Pancreas (tissue), 10 donors: ENCODE results near the gene MSL3. TPM values are rescaled to one million over a fixed set of nuclear protein-coding genes. Genes with fewer than 3 reads are reported as not detected.

Experiments used
- ATAC-seq, 4 donors: fragments of 200-7000 bp; cut with Tn5 transposase; one replicate each; pipeline versions ENCODE4 v1.8.0 to v1.9.1; 2020; ENCODE audit warnings: mild to moderate bottlenecking in 4 of 4, moderate library complexity in 4 of 4
- DNase-seq, 6 donors: peaks; one replicate each; pipeline ENCODE4 v3.0.0-alpha.2; 2020
- FAIRE-seq: peaks from 2 replicates; lab custom pipeline; 2012; peaks lifted over from hg19 to GRCh38; lab: Jason Lieb, UNC
- H3K27ac ChIP-seq, 4 donors: fragments of 200-600 bp; sonication (generic); 1 replicate in 3 of 4; 2 replicates in 1 of 4; pipeline versions ENCODE4 v1.5.0 to v1.8.0; 2020
- H3K27me3 ChIP-seq, 4 donors: fragments of 200-600 bp; one replicate each; pipeline ENCODE4 v1.8.0; 2021
- H3K36me3 ChIP-seq, 3 donors: fragments of 200-600 bp; sonication (generic) in 1 of 3; one replicate each; pipeline versions ENCODE4 v1.5.0 to v1.8.0; 2020 to 2021
- H3K4me1 ChIP-seq, 3 donors: fragments of 200-600 bp; one replicate each; pipeline ENCODE4 v1.8.0; 2021
- H3K4me3 ChIP-seq, 4 donors: fragments of 200-600 bp; sonication (generic) in 2 of 4; one replicate each; pipeline versions ENCODE4 v1.5.0 to v1.8.0; 2020 to 2021
- H3K9me3 ChIP-seq, 4 donors: fragments of 200-600 bp; one replicate each; pipeline ENCODE4 v1.8.0; 2021
- WGBS, 2 donors: extraction: QIAGEN DNeasy Blood & Tissue Kit; methylation state at CpG; one replicate each; pipeline ENCODE4 v1.1.7; 2013; 5-methylcytosine and 5-hydroxymethylcytosine counted together
- intact Hi-C, 3 donors: fragments of 100-400 bp; cut with DNase I; formaldehyde crosslinking; loops; one replicate each; pipeline versions ENCODE4 v1.11.1 to v1.14.2; 2022
- polyA plus RNA-seq, 2 donors: library from polyadenylated mRNA; stranded (reverse); fragments of 200-250 nt; gene quantifications; one replicate each; pipeline ENCODE4 v1.2.3, GENCODE V29; 2013
- total RNA-seq, 6 donors: library from RNA; stranded (reverse); fragmentation: NEBNext Ultra II Directional in 4 of 6; extraction: Animal tissue kit (Norgen Biotek cat#: 25700) in 4 of 6; gene quantifications; one replicate each; pipeline versions ENCODE4 v1.2.1 to v1.2.4, GENCODE V29; 2021 to 2023
- TF ChIP-seq, protein P1 (sequence below), 4 donors: fragments of 200-600 bp; sonication (generic) in 3 of 4; IDR thresholded peaks; one replicate each; pipeline versions ENCODE4 v1.5.0 to v1.8.0; 2021; ENCODE audit warnings: antibody characterized with exemption in 4 of 4
- donor health status: healthy with polysubstance abuse.
- donor health status: DM: no; HTN: no; CAD: no; lungs with moderate emphysema.
- donor health status: DM: no; HTN: no; CAD: no.
- donor health status: control.
- donor health status: control.
- donor health status: Bipolar disorder and iron deficiency.
- donor health status: DM: yes; HTN: yes; CAD: no.
- donor health status: DM: no; HTN: no; CAD: no.
- donor health status: DM: no; HTN: no; CAD: no.
- donor health status: DM: yes; HTN: yes; CAD: no.

MSL3 gene
- total and polyA plus RNA-seq, 8 donors, result 6.5 to 17.8 (median 9.0) TPM

DNA sequence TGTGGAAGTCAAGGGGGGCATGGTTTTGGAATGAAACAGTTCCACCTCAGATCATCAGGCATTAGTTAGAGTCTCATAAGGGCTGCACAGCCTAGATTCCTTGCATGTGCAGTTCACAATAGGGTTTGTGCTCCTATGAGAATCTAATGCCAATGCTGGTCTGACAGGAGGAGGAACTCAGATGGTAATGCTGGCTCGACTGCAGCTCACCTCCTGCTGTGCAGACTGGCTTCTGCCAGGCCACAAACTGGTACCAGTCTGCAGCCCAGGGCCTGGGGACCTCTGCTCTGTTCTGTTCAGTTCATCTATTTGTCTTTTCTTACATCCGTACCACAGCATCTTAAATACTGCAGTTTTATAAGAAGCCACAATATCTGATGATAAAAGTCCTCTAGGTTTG, 12.2 kb upstream of the MSL3 start:
- Histone ChIP-seq H3K9me3 (no peaks in the 10 kb centered on the region), H3K4me1 (no peaks in the 10 kb centered on the region), H3K27ac (no peak overlapping the region), H3K27me3 (peaks cover 0 to 6% (median 0%) of the 10 kb centered on the region in 4 donors), H3K4me3 (no peak overlapping the region), H3K36me3 (no peaks in the 10 kb centered on the region)
- 49 to 51% methylated on average over 2 of the region's 2 CpGs for WGBS, 2 donors
- TF ChIP-seq, protein P1, sequence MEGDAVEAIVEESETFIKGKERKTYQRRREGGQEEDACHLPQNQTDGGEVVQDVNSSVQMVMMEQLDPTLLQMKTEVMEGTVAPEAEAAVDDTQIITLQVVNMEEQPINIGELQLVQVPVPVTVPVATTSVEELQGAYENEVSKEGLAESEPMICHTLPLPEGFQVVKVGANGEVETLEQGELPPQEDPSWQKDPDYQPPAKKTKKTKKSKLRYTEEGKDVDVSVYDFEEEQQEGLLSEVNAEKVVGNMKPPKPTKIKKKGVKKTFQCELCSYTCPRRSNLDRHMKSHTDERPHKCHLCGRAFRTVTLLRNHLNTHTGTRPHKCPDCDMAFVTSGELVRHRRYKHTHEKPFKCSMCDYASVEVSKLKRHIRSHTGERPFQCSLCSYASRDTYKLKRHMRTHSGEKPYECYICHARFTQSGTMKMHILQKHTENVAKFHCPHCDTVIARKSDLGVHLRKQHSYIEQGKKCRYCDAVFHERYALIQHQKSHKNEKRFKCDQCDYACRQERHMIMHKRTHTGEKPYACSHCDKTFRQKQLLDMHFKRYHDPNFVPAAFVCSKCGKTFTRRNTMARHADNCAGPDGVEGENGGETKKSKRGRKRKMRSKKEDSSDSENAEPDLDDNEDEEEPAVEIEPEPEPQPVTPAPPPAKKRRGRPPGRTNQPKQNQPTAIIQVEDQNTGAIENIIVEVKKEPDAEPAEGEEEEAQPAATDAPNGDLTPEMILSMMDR (IDR thresholded peaks at IDR 0.05), result no peak
- no peak for ATAC-seq
- intact Hi-C loops, result no loop called here
- no peak for FAIRE-seq
- DNase-seq, result no peak

DNA sequence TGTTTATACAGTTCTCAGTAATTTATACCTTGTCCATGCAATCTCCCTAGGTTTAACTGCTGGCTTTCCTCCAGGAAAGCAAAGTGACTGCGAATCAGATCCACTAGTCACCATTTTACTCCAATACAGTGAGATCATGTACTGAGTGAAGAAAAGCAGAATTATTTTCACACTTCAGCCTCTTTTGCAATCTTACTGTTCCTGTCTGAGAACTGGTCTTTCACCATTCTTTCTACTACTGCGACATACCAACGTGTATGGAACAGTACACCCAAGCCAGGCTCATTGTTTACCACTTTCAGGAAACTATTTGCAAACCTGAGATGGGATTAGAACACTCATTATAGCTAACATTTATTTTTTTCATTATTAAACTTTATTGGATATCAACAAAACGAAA, 8.0 kb upstream of the MSL3 start:
- Histone ChIP-seq H3K4me3 (no peak overlapping the region), H3K27me3 (no peaks in the 10 kb centered on the region), H3K4me1 (no peaks in the 10 kb centered on the region), H3K27ac (no peak overlapping the region), H3K36me3 (no peaks in the 10 kb centered on the region), H3K9me3 (no peaks in the 10 kb centered on the region)
- ATAC-seq (no peak), FAIRE-seq (no peak), DNase-seq (no peak)
- 45 to 47% methylated on average over 4 of the region's 4 CpGs for WGBS, 2 donors
- intact Hi-C loops, result no loop called here
- TF ChIP-seq, protein P1 (IDR thresholded peaks at IDR 0.05), result no peak

DNA sequence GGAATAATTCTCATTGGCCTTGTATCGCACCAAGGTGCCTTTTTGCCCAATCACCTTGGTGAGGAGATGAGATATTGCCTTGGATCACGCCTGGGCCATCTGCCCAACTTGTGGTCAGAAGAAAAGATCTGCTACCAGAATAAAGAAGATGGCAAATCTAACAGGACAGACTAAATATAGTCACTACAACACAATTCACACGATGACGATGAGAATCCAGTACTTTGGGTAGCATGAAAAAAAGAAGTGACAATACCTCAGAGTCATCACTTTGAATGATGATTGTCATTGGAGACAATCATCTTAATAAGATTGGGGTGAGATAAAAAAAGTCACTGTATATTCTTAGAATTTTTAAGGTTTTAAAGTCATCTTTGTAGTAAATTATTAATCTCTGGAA, 7.3 kb upstream of the MSL3 start:
- H3K4me3 ChIP-seq, result no peak overlapping the region
- DNase-seq (no peak), ATAC-seq (no peak), FAIRE-seq (peak; percentile 45)
- no peak overlapping the region for H3K27ac ChIP-seq
- H3K36me3 ChIP-seq, result no peaks in the 10 kb centered on the region
- 68 to 85% methylated on average over 4 of the region's 4 CpGs for WGBS, 2 donors
- no peaks in the 10 kb centered on the region for H3K27me3 ChIP-seq
- intact Hi-C loops, result no loop called here
- no peaks in the 10 kb centered on the region for H3K9me3 ChIP-seq
- no peaks in the 10 kb centered on the region for H3K4me1 ChIP-seq
- TF ChIP-seq, protein P1 (IDR thresholded peaks at IDR 0.05), result no peak

- ATAC-seq, result no peak
- intact Hi-C loops, result no loop called here
- Histone ChIP-seq H3K9me3 (no peaks in the 10 kb centered on the region), H3K36me3 (no peaks in the 10 kb centered on the region), H3K27ac (no peak overlapping the region), H3K27me3 (no peaks in the 10 kb centered on the region), H3K4me3 (no peak overlapping the region), H3K4me1 (no peaks in the 10 kb centered on the region)
- DNase-seq, result no peak
- TF ChIP-seq, protein P1 (IDR thresholded peaks at IDR 0.05), result no peak
- FAIRE-seq, result no peak
Measured at GRCh38 chrX:11751261-11751660, 6.8 kb upstream of the MSL3 start.

DNA sequence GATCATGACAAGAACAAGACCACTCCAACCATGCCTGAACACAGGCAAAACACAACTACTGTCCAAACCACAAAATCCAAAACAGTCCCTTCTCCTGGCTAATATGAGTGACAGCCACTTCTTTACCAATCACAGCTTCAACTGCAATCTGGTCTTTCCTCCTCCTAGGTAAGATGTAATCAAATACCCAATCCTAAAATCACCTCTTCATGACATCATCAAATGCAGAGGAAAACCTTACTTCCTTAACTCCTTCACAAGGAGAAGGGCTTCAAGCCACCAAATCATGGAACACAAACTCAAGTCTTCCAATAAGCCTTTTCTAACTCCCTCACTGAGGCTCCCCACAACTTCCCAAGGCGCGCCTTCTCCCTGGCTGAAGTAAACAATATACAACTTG, 4.4 kb upstream of the MSL3 start:
- no peaks in the 10 kb centered on the region for H3K9me3 ChIP-seq
- DNase-seq (no peak), ATAC-seq (no peak), FAIRE-seq (no peak)
- intact Hi-C loops, result no loop called here
- no peak overlapping the region for H3K4me3 ChIP-seq
- no peaks in the 10 kb centered on the region for H3K36me3 ChIP-seq
- no peaks in the 10 kb centered on the region for H3K4me1 ChIP-seq
- H3K27ac ChIP-seq, result no peak overlapping the region
- 87 to 97% methylated on average over 2 of the region's 2 CpGs for WGBS, 2 donors
- TF ChIP-seq, protein P1 (IDR thresholded peaks at IDR 0.05), result no peak
- no peaks in the 10 kb centered on the region for H3K27me3 ChIP-seq
